Thyroid gland (tissue), 4 donors: ENCODE data around the gene FAM117B. TPM values are rescaled to one million over a fixed set of nuclear protein-coding genes. Genes with fewer than 3 reads are reported as not detected.
"Not testable (repeated sequence)": the region's sequence is repeated elsewhere in the genome, so short reads cannot be mapped to it uniquely, and the experiment has no call there.

Source experiments
- DNase-seq, 2 donors: peaks; one replicate each; pipeline ENCODE4 v3.0.0-alpha.2; 2019
- H3K27ac ChIP-seq, 3 donors: fragments of 200-600 bp; sonication (generic); 1 replicate in 2 of 3; 2 replicates in 1 of 3; pipeline ENCODE4 v1.5.1; 2016 to 2019; ENCODE audit warnings: mild to moderate bottlenecking in 1 of 3, moderate library complexity in 1 of 3
- H3K27me3 ChIP-seq: fragments of 200-600 bp; sonication (generic); one replicate; pipeline ENCODE4 v1.5.1; 2019
- H3K36me3 ChIP-seq, 2 donors: fragments of 200-600 bp; sonication (generic); one replicate each; pipeline ENCODE4 v1.5.1; 2016 to 2019
- H3K4me1 ChIP-seq, 2 donors: fragments of 200-600 bp; sonication (generic); one replicate each; pipeline ENCODE4 v1.5.1; 2017 to 2019
- H3K4me3 ChIP-seq, 3 donors: fragments of 200-600 bp; sonication (generic); replicated peaks in 1 of 3; 1 replicate in 2 of 3; 2 replicates in 1 of 3; pipeline ENCODE4 v1.5.1; 2016; ENCODE audit warnings: mild to moderate bottlenecking in 1 of 3
- H3K9me3 ChIP-seq: fragments of 200-600 bp; sonication (generic); one replicate; pipeline ENCODE4 v1.5.1; 2017
- CTCF ChIP-seq, 6 experiments: fragments of 200-600 bp in 3 of 6; fragments of 450-650 bp in 3 of 6; sonication (generic) in 3 of 6; IDR thresholded peaks; one replicate each; pipeline ENCODE4 v1.5.1; 2016 to 2019; ENCODE audit warnings: antibody characterized with exemption in 6 of 6, mild to moderate bottlenecking in 2 of 6, inconsistent platforms in 1 of 6, moderate library complexity in 1 of 6
- POLR2A ChIP-seq, 2 donors: fragments of 450-650 bp; IDR thresholded peaks; one replicate each; pipeline ENCODE4 v1.6.1; 2017; ENCODE audit warnings: antibody characterized with exemption in 2 of 2, mild to moderate bottlenecking in 2 of 2, moderate library complexity in 1 of 2
- whole genome bisulfite sequencing, 2 donors: methylation state at CpG; one replicate each; pipeline ENCODE4 v1.1.5; 2017; 5-methylcytosine and 5-hydroxymethylcytosine counted together
- intact Hi-C: fragments of 100-400 bp; cut with DNase I; formaldehyde crosslinking; loops from one replicate; pipeline ENCODE4 v1.15.1; 2023
- total RNA-seq, 4 donors: library from RNA; depleted of rRNA; stranded (reverse); fragments of >200 nt; gene quantifications; one replicate each; pipeline ENCODE4 v1.2.3, GENCODE V29; 2016

FAM117B gene
- total RNA-seq, 4 donors from 2014 or later, result 6.7 to 12.4 (median 7.7) TPM

GRCh38 chr2:202669841-202670240, 35.1 kb downstream of the FAM117B start:
- Histone ChIP-seq H3K9me3 (no peaks in the 10 kb centered on the region), H3K36me3 (no peaks in the 10 kb centered on the region), H3K4me3 (no peak overlapping the region), H3K27ac (no peak overlapping the region), H3K27me3 (no peaks in the 10 kb centered on the region), H3K4me1 (no peaks in the 10 kb centered on the region)
- WGBS, 2 donors, result 43 to 67% methylated on average over 1 of the region's 1 CpG
- intact Hi-C loops, result no loop called here
- TF ChIP-seq POLR2A (IDR thresholded peaks at IDR 0.05) (no peak), CTCF (IDR thresholded peaks at IDR 0.05) (no peak)
- no peak for DNase-seq

DNA sequence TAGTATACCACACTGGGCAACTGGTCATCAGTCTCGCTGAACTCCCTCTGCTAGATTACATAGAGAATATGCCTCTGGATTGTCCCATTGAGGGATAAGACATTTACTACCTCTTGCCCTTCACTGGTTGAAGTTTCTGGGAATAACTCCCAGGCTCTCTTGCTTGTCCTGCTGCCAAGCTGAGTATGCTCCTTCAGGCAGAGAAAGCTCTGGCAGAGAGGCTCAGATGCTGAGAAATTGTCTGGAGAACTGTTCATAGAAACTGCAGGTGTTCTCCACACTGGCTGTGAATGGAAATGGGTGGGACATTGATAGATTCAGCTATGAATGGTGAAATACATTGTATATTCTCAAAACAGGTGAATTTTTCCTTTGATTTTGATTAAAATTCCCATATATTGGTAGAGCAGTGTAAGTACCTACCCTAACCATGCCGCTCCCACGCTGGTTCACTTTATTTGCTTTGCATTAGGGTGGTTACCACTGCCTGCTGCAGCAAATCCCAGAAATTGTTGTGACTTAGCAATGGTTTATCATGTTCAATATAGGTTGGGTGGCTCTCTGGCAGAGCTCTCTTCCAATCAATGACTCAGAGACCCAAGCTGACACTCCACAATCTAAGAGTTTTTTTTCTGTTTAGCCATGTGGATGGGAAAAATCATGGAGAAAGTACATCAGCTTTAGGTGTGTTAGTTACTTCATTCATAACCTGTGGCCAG, 36.7 kb downstream of the FAM117B start:
- intact Hi-C loops, result no loop called here
- H3K27ac ChIP-seq, result no peak overlapping the region
- H3K4me3 ChIP-seq, result no peak overlapping the region
- WGBS, 2 donors, result 79 to 81% methylated on average over 3 of the region's 3 CpGs
- no peak for TF ChIP-seq CTCF (IDR thresholded peaks at IDR 0.05)
- TF ChIP-seq POLR2A (IDR thresholded peaks at IDR 0.05), result no peak
- H3K9me3 ChIP-seq, result no peaks in the 10 kb centered on the region
- peak; percentile 50 to 73 for DNase-seq
- H3K36me3 ChIP-seq, result no peaks in the 10 kb centered on the region
- no peaks in the 10 kb centered on the region for H3K27me3 ChIP-seq
- H3K4me1 ChIP-seq, result no peaks in the 10 kb centered on the region

DNA sequence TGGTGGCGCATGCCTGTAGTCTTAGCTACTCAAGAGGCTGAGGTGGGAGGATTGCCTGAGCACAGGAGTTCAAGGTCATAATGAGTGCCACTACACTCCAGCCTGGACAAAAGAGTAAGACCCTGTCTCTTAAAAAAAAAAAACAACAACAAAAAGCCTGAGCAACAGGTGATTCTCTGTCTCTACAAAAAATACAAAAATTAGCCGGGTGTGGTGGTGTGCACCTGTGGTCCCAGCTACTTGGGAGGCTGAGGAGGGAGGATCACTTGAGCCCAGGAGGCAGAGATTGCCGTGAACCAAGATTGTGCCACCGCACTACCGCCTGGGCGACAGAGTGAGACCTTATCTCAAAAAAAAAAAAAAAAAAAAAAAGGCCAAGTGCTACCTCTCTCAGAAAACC, 40.3 kb downstream of the FAM117B start:
- DNase-seq, H3K27ac ChIP-seq, H3K4me3 ChIP-seq, H3K4me1 ChIP-seq, intact Hi-C loops, H3K9me3 ChIP-seq, H3K36me3 ChIP-seq, H3K27me3 ChIP-seq: not testable (repeated sequence)
- WGBS, 2 donors, result 96 to 98% methylated on average over 6 of the region's 6 CpGs

DNA sequence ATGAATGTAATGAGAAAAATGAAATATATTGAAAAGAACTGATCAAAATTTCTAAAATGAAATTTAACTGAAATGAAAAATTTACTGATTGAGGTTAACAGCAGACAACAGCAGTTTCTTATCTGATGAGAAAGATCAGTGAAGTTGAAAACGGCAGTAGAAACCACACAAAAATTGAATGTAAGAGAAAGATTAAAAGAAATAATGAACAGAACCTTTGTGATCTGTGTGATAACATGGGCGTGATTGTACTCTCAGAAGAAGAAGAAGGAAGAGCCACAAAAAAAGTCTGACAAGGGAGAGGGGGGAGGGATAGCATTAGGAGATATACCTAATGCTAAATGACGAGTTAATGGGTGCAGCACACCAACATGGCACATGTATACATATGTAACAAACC, 45.2 kb downstream of the FAM117B start:
- H3K27ac ChIP-seq, result no peak overlapping the region
- no peak for DNase-seq
- intact Hi-C loops, result no loop called here
- WGBS, 2 donors, result 90 to 93% methylated on average over 3 of the region's 3 CpGs
- no peaks in the 10 kb centered on the region for H3K27me3 ChIP-seq
- H3K9me3 ChIP-seq, result no peaks in the 10 kb centered on the region
- no peaks in the 10 kb centered on the region for H3K4me1 ChIP-seq
- H3K4me3 ChIP-seq, result no peak overlapping the region
- TF ChIP-seq POLR2A (IDR thresholded peaks at IDR 0.05), result no peak
- H3K36me3 ChIP-seq, result no peaks in the 10 kb centered on the region

- Histone ChIP-seq H3K4me3 (no peak overlapping the region), H3K27me3 (no peaks in the 10 kb centered on the region), H3K27ac (no peak overlapping the region), H3K4me1 (no peaks in the 10 kb centered on the region), H3K9me3 (no peaks in the 10 kb centered on the region), H3K36me3 (no peaks in the 10 kb centered on the region)
- 93 to 95% methylated on average over 1 of the region's 1 CpG for WGBS, 2 donors
- DNase-seq, result no peak
- intact Hi-C loops, result no loop called here
- TF ChIP-seq CTCF (IDR thresholded peaks at IDR 0.05) (no peak), POLR2A (IDR thresholded peaks at IDR 0.05) (no peak)
These were observed 45.7 kb downstream of the FAM117B start for GRCh38 chr2:202680512-202680911.

DNA sequence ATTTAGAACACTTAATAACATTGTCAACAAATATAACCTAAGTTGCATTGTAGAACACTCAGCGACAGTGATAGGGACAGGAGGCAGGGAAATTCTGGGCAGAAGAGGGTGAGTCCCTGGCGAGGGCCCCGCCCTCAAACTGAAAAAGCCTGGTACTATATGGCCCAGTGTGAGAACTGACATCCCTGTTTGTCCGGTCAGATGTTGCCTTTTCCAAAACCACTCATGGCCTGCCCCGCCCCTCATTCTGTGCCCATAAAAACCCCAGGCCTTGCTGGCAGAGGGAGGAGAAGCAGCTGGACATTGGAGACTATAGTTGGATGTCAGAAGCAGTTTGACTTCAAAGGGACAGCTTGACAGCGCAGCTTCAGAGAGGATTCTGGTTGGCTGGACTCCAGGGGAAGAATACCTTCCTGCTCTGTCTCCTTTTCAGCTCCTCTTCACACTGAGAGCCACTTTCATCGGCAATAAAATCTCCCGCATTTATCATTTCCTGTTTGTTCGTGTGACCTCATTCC, 47.0 kb downstream of the FAM117B start:
- 84 to 94% methylated on average over 9 of the region's 9 CpGs for WGBS, 2 donors
- no peaks in the 10 kb centered on the region for H3K36me3 ChIP-seq

More for the DNA sequence above, 47.0 kb downstream of the FAM117B start:
- Histone ChIP-seq H3K4me1 (no peaks in the 10 kb centered on the region), H3K27me3 (no peaks in the 10 kb centered on the region), H3K4me3 (no peak overlapping the region), H3K27ac (no peak overlapping the region), H3K9me3 (no peaks in the 10 kb centered on the region)
- DNase-seq, result no peak
- TF ChIP-seq CTCF (IDR thresholded peaks at IDR 0.05), result no peak
- no peak for TF ChIP-seq POLR2A (IDR thresholded peaks at IDR 0.05)
- intact Hi-C loops, result no loop called here
